SIG-M5 (cell line): ENCODE measurements around the gene GRID1.
"Not testable (repeated sequence)": the region's sequence is repeated elsewhere in the genome, so short reads cannot be mapped to it uniquely, and the experiment has no call there.

Experiments
- DNase-seq: peaks from one replicate; lab custom pipeline; 2025; lab: John Stamatoyannopoulos, UW

GRID1 gene

GRCh38 chr10:85986777-85987176, 379.8 kb downstream of the GRID1 start:
- no peak for DNase-seq

- no peak for DNase-seq
These were observed 383.5 kb downstream of the GRID1 start for GRCh38 chr10:85983051-85983450.

- no peak for DNase-seq
These were observed 387.0 kb downstream of the GRID1 start for GRCh38 chr10:85979598-85979997.

- DNase-seq: no peak
These were observed 387.8 kb downstream of the GRID1 start for GRCh38 chr10:85978566-85979358.

GRCh38 chr10:85977642-85978041, 389.0 kb downstream of the GRID1 start:
- no peak for DNase-seq

- DNase-seq: no peak
These were observed 390.3 kb downstream of the GRID1 start for GRCh38 chr10:85976267-85976793.

GRCh38 chr10:85971494-85971893, 395.1 kb downstream of the GRID1 start:
- no peak for DNase-seq

- DNase-seq: no peak
These were observed 399.0 kb downstream of the GRID1 start for GRCh38 chr10:85967594-85967993.

GRCh38 chr10:85961479-85962067, 405.0 kb downstream of the GRID1 start:
- DNase-seq: no peak

- DNase-seq: no peak
These were observed 405.5 kb downstream of the GRID1 start for GRCh38 chr10:85961073-85961472.

GRCh38 chr10:85959239-85959638, 407.4 kb downstream of the GRID1 start:
- DNase-seq: no peak

GRCh38 chr10:85950921-85951320, 415.7 kb downstream of the GRID1 start:
- no peak for DNase-seq

- DNase-seq: no peak
These were observed 419.8 kb downstream of the GRID1 start for GRCh38 chr10:85946713-85947326.

- DNase-seq: no peak
These were observed 430.4 kb downstream of the GRID1 start for GRCh38 chr10:85936161-85936560.

GRCh38 chr10:85934586-85934985, 432.0 kb downstream of the GRID1 start:
- DNase-seq: no peak

- DNase-seq: not testable (repeated sequence)
These were observed 436.6 kb downstream of the GRID1 start for GRCh38 chr10:85929993-85930392.

GRCh38 chr10:85927952-85928665, 438.5 kb downstream of the GRID1 start:
- DNase-seq: no peak

- DNase-seq: no peak
These were observed 439.6 kb downstream of the GRID1 start for GRCh38 chr10:85926986-85927385.

GRCh38 chr10:85926136-85926535, 440.5 kb downstream of the GRID1 start:
- no peak for DNase-seq

- no peak for DNase-seq
These were observed 441.3 kb downstream of the GRID1 start for GRCh38 chr10:85925201-85925750.

- DNase-seq: no peak
These were observed 442.1 kb downstream of the GRID1 start for GRCh38 chr10:85924382-85925102.
